Stimulated activated naive CD4-positive, alpha-beta T cell (primary cell): ENCODE data around the gene PBX4.
"Not testable (repeated sequence)": the region's sequence is repeated elsewhere in the genome, so short reads cannot be mapped to it uniquely, and the experiment has no call there.

Experiments used
- DNase-seq, 6 experiments: peaks; one replicate each; lab custom pipeline; 2025; lab: John Stamatoyannopoulos, UW

PBX4 gene

GRCh38 chr19:19626516-19627472, 8.3 kb upstream of the PBX4 start:
- DNase-seq, result no peak

GRCh38 chr19:19624032-19624570, 5.6 kb upstream of the PBX4 start:
- DNase-seq, result no peak

GRCh38 chr19:19623383-19623782, 4.9 kb upstream of the PBX4 start:
- no peak for DNase-seq

GRCh38 chr19:19619849-19620210, 1.3 kb upstream of the PBX4 start:
- no peak for DNase-seq

GRCh38 chr19:19619181-19619848, 828 bp upstream of the PBX4 start:
- no peak for DNase-seq

- no peak for DNase-seq
Observed at GRCh38 chr19:19615086-19615485, 3.4 kb downstream of the PBX4 start.

- no peak for DNase-seq
Observed at GRCh38 chr19:19613506-19613905, 5.0 kb downstream of the PBX4 start.

- DNase-seq, result no peak
Observed at GRCh38 chr19:19610376-19611202, 7.9 kb downstream of the PBX4 start.

- not testable (repeated sequence) for DNase-seq
Observed at GRCh38 chr19:19606686-19607085, 11.8 kb downstream of the PBX4 start.

- peak; percentile 13 to 53 (median 44) for DNase-seq
Observed at GRCh38 chr19:19606021-19606420, 12.5 kb downstream of the PBX4 start.

GRCh38 chr19:19602713-19603324, 15.7 kb downstream of the PBX4 start:
- no peak for DNase-seq

GRCh38 chr19:19602136-19602712, 16.3 kb downstream of the PBX4 start:
- DNase-seq, result peak; percentile 27 to 73 (median 54)

GRCh38 chr19:19600793-19601330, 17.6 kb downstream of the PBX4 start:
- DNase-seq, result no peak

GRCh38 chr19:19598728-19599451, 19.6 kb downstream of the PBX4 start:
- DNase-seq, result peak; percentile 44 to 85 (median 72)

GRCh38 chr19:19597809-19598306, 20.6 kb downstream of the PBX4 start:
- peak; percentile 22 to 88 (median 67) for DNase-seq

- DNase-seq, result no peak
Observed at GRCh38 chr19:19595171-19595701, 23.3 kb downstream of the PBX4 start.

GRCh38 chr19:19594381-19594780, 24.1 kb downstream of the PBX4 start:
- DNase-seq, result no peak

GRCh38 chr19:19592690-19593089, 25.8 kb downstream of the PBX4 start:
- DNase-seq, result no peak

- DNase-seq, result peak in 1 of 6 experiments; percentile 17
Observed at GRCh38 chr19:19591133-19591825, 27.2 kb downstream of the PBX4 start.
